Dendritic cell treated with granulocyte-macrophage colony-stimulating factor and Interleukin-4, amounts not matched to agents 40 ng/mL and 50 ng/mL, for 4 days (primary cell): Measurements from ENCODE around the gene RETSAT.

ENCODE experiments used
- H3K27ac Mint-ChIP-seq: one replicate; pipeline ENCODE4 v1.8.0; 2022; ENCODE audit warnings: mild to moderate bottlenecking, mixed read lengths
- H3K27me3 Mint-ChIP-seq: one replicate; pipeline ENCODE4 v1.8.0; 2022; ENCODE audit warnings: mild to moderate bottlenecking, mixed read lengths
- H3K36me3 Mint-ChIP-seq: one replicate; pipeline ENCODE4 v1.8.0; 2022; ENCODE audit warnings: low read depth, mixed read lengths
- H3K4me1 Mint-ChIP-seq: one replicate; pipeline ENCODE4 v1.8.0; 2022; ENCODE audit warnings: low read depth, mixed read lengths
- H3K4me3 Mint-ChIP-seq: one replicate; pipeline ENCODE4 v1.8.0; 2022; ENCODE audit warnings: mild to moderate bottlenecking, moderate library complexity, mixed read lengths
- H3K9me3 Mint-ChIP-seq: one replicate; pipeline ENCODE4 v1.8.0; 2022; ENCODE audit warnings: mixed read lengths
- intact Hi-C: fragments of 100-400 bp; cut with micrococcal nuclease; formaldehyde crosslinking; loops from one replicate; pipeline ENCODE4 v1.15.0; 2022

Gene RETSAT

GRCh38 chr2:85354286-85355072, at the start of gene RETSAT, which contains the start of gene ELMOD3:
RETSAT (minus strand) TSS chr2:85354528; CDS start chr2:85354507, 21 bp downstream.
ELMOD3 (plus strand) TSS chr2:85354769; CDS start chr2:85357199, 2,430 bp downstream.
- Mint-ChIP-seq H3K27me3 (no peaks in the 10 kb centered on the region), H3K36me3 (peaks cover 74% of the 10 kb centered on the region), H3K4me1 (peaks cover 42% of the 10 kb centered on the region), H3K4me3 (peak within 1 kb of the TSS; percentile 98), H3K9me3 (no peaks in the 10 kb centered on the region), H3K27ac (peak within 1 kb of the TSS; percentile 96)
- intact Hi-C loops = loop anchor here (1.0 kb wide), 1 partner anchor 26 kb away; no protein-coding TSS in a partner anchor

- Mint-ChIP-seq H3K27ac (peak overlapping the region; percentile 63), H3K4me1 (peaks cover 41% of the 10 kb centered on the region), H3K27me3 (no peaks in the 10 kb centered on the region), H3K9me3 (no peaks in the 10 kb centered on the region), H3K4me3 (no peak overlapping the region), H3K36me3 (peaks cover 74% of the 10 kb centered on the region)
- intact Hi-C loops = no loop called here
These were observed 47.5 kb upstream of the RETSAT start for GRCh38 chr2:85401844-85402243.

DNA sequence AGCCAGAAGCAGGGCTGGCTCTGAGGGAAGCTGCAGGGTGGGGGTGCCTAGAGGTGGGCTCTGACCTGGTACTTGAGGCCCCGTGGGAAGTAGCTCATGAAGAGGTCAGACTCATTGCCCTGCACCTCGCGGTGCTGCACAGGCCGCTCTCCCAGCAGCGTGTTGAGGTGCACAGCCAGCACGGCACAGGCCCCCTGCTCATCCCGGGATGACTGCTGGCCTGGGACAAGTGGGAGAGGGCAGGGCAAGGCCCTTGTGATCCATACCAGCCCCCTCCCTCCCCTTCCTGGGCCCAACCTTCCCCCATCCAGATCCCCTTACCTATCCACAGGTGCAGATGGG, 47.1 kb upstream of the RETSAT start:
- intact Hi-C loops = no loop called here
- H3K4me3 Mint-ChIP-seq = no peak overlapping the region
- H3K36me3 Mint-ChIP-seq = peaks cover 78% of the 10 kb centered on the region
- H3K27ac Mint-ChIP-seq = peak overlapping the region; percentile 63
- no peaks in the 10 kb centered on the region for H3K9me3 Mint-ChIP-seq
- H3K27me3 Mint-ChIP-seq = no peaks in the 10 kb centered on the region
- H3K4me1 Mint-ChIP-seq = peaks cover 37% of the 10 kb centered on the region

DNA sequence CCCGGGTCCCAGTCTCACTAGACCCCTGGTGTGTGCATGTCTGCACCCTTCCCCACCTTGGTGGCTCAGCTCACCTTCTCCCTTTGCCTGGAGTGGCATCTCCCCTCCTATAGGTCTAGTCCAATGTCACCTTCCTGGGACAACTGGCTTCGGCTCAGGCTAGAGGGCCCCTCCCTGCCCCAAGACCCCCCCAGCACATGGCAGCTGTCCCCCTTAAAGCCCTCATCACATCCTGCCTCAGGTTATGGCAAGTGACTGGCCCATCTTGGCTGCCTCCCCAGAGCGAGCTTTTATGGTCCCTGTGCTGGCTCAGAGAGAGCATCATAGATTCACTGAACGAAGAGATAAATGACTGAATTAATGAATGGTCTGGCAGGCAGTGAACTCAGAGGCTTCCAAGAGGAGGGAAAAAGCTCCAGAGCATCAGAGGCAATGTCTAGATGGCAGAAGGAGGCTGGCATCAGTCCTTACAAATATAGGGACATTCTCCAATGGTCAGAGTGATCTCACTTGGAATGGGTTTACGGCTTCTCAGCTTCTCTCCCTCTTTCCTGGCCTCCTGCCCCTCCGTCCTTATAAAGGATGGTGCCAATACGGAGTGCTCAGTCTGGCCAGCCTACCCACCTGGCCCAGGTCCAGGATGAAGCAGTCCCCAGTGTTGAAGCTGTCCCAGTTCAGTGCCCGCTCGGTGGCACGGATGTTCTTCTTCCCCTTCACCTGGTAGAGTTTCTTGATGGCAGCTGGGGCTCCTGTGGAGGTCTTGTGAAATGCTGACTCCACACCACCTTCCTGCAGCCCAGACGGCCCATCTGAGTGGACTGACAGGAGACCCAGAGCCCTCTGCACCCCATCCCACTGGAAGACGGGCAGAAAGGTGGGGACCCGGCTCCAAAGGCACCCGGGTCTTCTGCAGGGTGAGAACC, 46.5 kb upstream of the RETSAT start:
- no peaks in the 10 kb centered on the region for H3K27me3 Mint-ChIP-seq
- H3K36me3 Mint-ChIP-seq = peaks cover 84% of the 10 kb centered on the region
- no peak overlapping the region for H3K4me3 Mint-ChIP-seq
- H3K27ac Mint-ChIP-seq = peak overlapping the region; percentile 18
- no peaks in the 10 kb centered on the region for H3K9me3 Mint-ChIP-seq
- intact Hi-C loops = no loop called here
- peaks cover 31% of the 10 kb centered on the region for H3K4me1 Mint-ChIP-seq

DNA sequence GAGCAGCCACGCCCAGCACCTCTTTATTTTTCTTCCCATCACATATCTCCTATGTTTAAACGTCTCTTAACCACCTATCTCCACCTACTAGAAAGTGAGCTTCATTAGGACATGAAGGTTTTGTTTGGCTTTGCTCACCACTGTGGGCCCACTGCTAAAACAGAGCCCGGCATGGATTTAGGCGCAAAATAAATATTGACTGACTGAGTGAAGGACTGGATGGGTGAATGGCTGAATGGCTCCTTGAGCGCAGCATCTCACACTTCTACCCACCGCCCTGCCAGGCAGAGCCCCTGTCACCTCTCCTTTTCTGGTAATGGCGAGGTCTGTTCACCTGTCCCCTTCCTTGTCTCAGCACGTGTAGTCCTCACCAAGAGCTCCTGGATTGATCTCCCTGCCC, 45.7 kb upstream of the RETSAT start:
- no peaks in the 10 kb centered on the region for H3K9me3 Mint-ChIP-seq
- peaks cover 92% of the 10 kb centered on the region for H3K36me3 Mint-ChIP-seq

GRCh38 chr2:85399183-85399455, 44.8 kb upstream of the RETSAT start:
- H3K27me3 Mint-ChIP-seq = no peaks in the 10 kb centered on the region
- H3K27ac Mint-ChIP-seq = no peak overlapping the region

More for the DNA sequence above, 45.7 kb upstream of the RETSAT start:
- intact Hi-C loops = no loop called here
- Mint-ChIP-seq H3K4me3 (no peak overlapping the region), H3K27ac (peak overlapping the region; percentile 18), H3K27me3 (no peaks in the 10 kb centered on the region), H3K4me1 (peaks cover 23% of the 10 kb centered on the region)

DNA sequence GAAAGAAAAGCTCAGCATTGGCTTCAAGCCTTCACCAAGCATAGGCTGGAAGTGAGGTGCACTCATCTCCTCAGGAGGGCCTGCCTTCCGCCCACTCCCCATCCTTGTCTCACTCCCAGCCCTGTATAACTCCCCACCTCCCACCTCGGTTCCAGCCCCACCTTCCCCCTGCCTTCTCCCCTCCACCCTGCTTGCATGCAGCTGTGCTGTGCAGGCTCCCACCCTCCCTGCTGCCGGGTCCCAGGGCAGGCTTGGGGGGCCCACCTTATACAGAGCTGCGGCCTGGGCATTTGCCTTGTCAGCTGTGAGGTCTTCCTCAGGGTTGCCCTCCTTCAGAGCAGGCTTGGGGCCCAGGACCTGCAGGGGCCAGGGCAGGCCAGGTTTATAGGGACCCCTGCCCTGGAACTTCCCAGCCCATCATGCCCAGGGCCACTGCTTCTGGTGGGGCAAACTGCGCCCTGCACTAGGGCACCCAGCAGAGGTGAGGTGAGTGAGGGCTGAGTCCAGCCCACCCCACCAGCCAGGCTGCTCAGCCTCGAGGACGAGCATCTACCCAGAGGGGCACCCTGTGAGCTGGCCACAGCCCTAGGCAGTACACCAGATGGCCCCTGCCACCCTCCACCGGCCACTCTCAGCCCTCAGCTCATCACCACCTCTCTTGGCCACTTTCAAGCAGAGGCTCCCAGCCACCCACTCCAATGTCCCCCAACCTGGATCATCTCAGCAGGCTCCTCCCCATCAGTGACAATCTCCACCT, 44.3 kb upstream of the RETSAT start:
- H3K9me3 Mint-ChIP-seq = no peaks in the 10 kb centered on the region
- H3K27me3 Mint-ChIP-seq = no peaks in the 10 kb centered on the region
- peaks cover 97% of the 10 kb centered on the region for H3K36me3 Mint-ChIP-seq
- intact Hi-C loops = no loop called here
- H3K4me1 Mint-ChIP-seq = peaks cover 19% of the 10 kb centered on the region
- H3K4me3 Mint-ChIP-seq = no peak overlapping the region
- H3K27ac Mint-ChIP-seq = no peak overlapping the region

More at GRCh38 chr2:85399183-85399455, 44.8 kb upstream of the RETSAT start:
- Mint-ChIP-seq H3K4me1 (peaks cover 19% of the 10 kb centered on the region), H3K36me3 (peaks cover 97% of the 10 kb centered on the region), H3K9me3 (no peaks in the 10 kb centered on the region), H3K4me3 (no peak overlapping the region)
- intact Hi-C loops = no loop called here

- Mint-ChIP-seq H3K36me3 (peaks cover 97% of the 10 kb centered on the region), H3K4me3 (no peak overlapping the region), H3K27me3 (no peaks in the 10 kb centered on the region), H3K9me3 (no peaks in the 10 kb centered on the region), H3K27ac (no peak overlapping the region), H3K4me1 (peaks cover 17% of the 10 kb centered on the region)
- intact Hi-C loops = no loop called here
These were observed 43.6 kb upstream of the RETSAT start for GRCh38 chr2:85397925-85398331.

- intact Hi-C loops = no loop called here
- H3K27me3 Mint-ChIP-seq = no peaks in the 10 kb centered on the region
- H3K36me3 Mint-ChIP-seq = peaks cover 100% of the 10 kb centered on the region
- peaks cover 14% of the 10 kb centered on the region for H3K4me1 Mint-ChIP-seq
- no peak overlapping the region for H3K4me3 Mint-ChIP-seq
- H3K9me3 Mint-ChIP-seq = no peaks in the 10 kb centered on the region
- H3K27ac Mint-ChIP-seq = peak overlapping the region; percentile 68
These were observed 42.5 kb upstream of the RETSAT start for GRCh38 chr2:85396531-85397470.

- Mint-ChIP-seq H3K27me3 (no peaks in the 10 kb centered on the region), H3K9me3 (no peaks in the 10 kb centered on the region), H3K36me3 (peaks cover 100% of the 10 kb centered on the region), H3K27ac (peak overlapping the region; percentile 68), H3K4me1 (peaks cover 18% of the 10 kb centered on the region), H3K4me3 (no peak overlapping the region)
- intact Hi-C loops = no loop called here
These were observed 41.7 kb upstream of the RETSAT start for GRCh38 chr2:85395912-85396475.

DNA sequence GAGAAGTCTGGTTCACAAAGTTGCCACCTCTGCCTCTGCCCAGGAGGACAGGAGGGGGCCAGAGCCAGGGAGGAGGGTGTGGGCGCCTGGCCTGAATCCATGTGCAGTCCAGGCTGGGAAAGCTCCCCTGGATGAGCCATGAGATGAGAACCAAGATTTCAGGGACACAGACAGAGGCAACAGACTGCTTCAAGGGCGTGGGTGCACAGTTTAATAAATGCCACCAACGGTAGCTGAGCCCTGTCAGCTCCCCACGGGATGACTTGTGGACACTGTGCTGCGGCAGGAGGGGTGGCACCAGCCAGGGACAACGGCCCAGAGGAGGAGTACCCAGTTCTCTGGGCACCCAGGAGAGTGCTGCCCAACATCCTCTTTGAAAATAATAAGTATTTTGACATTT, 40.6 kb upstream of the RETSAT start:
- Mint-ChIP-seq H3K9me3 (no peaks in the 10 kb centered on the region), H3K27me3 (no peaks in the 10 kb centered on the region), H3K27ac (no peak overlapping the region), H3K4me1 (peaks cover 20% of the 10 kb centered on the region), H3K4me3 (no peak overlapping the region), H3K36me3 (peaks cover 100% of the 10 kb centered on the region)
- intact Hi-C loops = no loop called here

- intact Hi-C loops = no loop called here
- Mint-ChIP-seq H3K36me3 (peaks cover 100% of the 10 kb centered on the region), H3K4me1 (peaks cover 27% of the 10 kb centered on the region), H3K27ac (peak overlapping the region; percentile 39), H3K9me3 (no peaks in the 10 kb centered on the region), H3K27me3 (no peaks in the 10 kb centered on the region), H3K4me3 (no peak overlapping the region)
These were observed 39.9 kb upstream of the RETSAT start for GRCh38 chr2:85394261-85394681.

DNA sequence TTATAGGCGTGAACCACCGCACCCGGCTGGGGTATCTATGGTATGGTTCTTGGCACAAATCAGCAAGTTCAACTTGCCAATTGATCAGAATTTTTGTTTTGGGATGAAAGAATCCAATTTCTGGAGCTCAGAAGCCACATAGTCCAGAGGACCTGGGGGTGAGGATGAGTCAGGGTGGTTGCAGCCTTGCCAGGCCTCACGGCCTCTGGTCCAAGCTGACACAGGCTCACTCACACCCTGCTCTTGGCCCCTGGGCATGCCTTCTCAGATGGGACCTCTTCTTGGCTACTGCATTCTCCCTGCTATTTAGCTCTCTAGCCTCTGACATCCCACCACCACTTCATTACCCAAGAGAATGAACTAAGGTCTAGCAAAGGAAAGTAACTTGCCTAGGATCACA, 39.5 kb upstream of the RETSAT start:
- peak overlapping the region; percentile 39 for H3K27ac Mint-ChIP-seq
- no peaks in the 10 kb centered on the region for H3K27me3 Mint-ChIP-seq
- H3K9me3 Mint-ChIP-seq = no peaks in the 10 kb centered on the region
- intact Hi-C loops = no loop called here
- H3K36me3 Mint-ChIP-seq = peaks cover 100% of the 10 kb centered on the region
- H3K4me1 Mint-ChIP-seq = peaks cover 30% of the 10 kb centered on the region
- no peak overlapping the region for H3K4me3 Mint-ChIP-seq
